NT2/D1 (cell line): ENCODE results near the gene PHF13.

Experiments used
- SUZ12 ChIP-seq: IDR thresholded peaks from 2 replicates; pipeline ENCODE4 v1.6.1; 2011; ENCODE audit not compliant: insufficient read length, insufficient read depth; ENCODE audit errors: extremely low read depth
- YY1 ChIP-seq: IDR thresholded peaks from 2 replicates; pipeline ENCODE4 v1.6.1; 2011; ENCODE audit not compliant: insufficient read length, insufficient read depth
- ZNF274 ChIP-seq: IDR thresholded peaks from 2 replicates; pipeline ENCODE4 v1.6.1; 2011; ENCODE audit warnings: mild to moderate bottlenecking, low read depth, low read length

DNA sequence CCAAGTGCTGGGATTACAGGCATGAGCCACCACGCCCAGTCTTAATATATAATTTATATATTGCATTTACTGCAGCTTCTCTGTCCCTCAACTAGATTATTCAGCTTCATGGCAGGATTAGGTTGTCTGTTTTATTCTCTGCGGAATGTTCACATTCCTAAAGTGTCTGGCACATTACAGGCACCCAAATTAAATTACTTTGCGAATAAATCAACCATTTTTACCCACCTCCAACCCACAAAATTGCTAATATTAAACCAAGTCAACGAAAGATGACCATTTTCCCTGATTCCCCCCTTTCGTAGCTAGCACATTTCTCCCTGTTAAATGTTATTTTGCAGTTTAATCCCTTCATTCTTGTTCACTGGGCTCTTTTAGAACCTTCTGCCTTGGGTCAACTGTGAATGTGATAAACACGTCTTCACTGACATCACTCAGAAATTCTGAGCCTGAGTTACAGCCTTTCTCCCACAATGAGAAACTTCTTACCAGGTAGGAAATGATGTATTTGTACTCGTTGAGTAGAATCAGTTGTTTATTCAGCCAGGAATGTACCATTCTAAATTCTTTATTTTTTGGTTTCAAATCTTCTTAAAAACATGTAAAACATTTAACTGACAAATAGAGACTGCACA, 47.0 kb downstream of the PHF13 start:
- TF ChIP-seq ZNF274 (no peak), SUZ12 (no peak), YY1 (no peak)
